SK-N-SH treated with all-trans-retinoic acid at 6 μM for 48 hours (cell line): ENCODE data around the gene STUM.
"Not testable (repeated sequence)": the region's sequence is repeated elsewhere in the genome, so short reads cannot be mapped to it uniquely, and the experiment has no call there.

Experiments used
- ATAC-seq: fragments of 200-7000 bp; cut with Tn5 transposase; 3 replicates; pipeline ENCODE4 v1.9.1; 2020; ENCODE audit warnings: mild to moderate bottlenecking, moderate library complexity
- ARNTL ChIP-seq: fragments of 450-650 bp; formaldehyde crosslinking; IDR thresholded peaks from 2 replicates; pipeline ENCODE4 v1.5.0; 2020; ENCODE audit warnings: low read depth, mild to moderate bottlenecking, moderate library complexity, borderline replicate concordance
- CREB5 ChIP-seq: fragments of 250-450 bp; sonication (Bioruptor Pico); IDR thresholded peaks from 2 replicates; pipeline ENCODE4 v1.5.1; 2020; ENCODE audit warnings: low read depth, mild to moderate bottlenecking, moderate library complexity
- CSDC2 ChIP-seq: fragments of 250-450 bp; sonication (Bioruptor Pico); IDR thresholded peaks from 2 replicates; pipeline ENCODE4 v1.5.0; 2020; ENCODE audit warnings: mild to moderate bottlenecking, moderate library complexity
- ESRRG ChIP-seq: fragments of 250-450 bp; sonication (Bioruptor Pico); IDR thresholded peaks from 2 replicates; pipeline ENCODE4 v1.6.1; 2021; ENCODE audit warnings: mild to moderate bottlenecking
- GLIS3 ChIP-seq: fragments of 250-450 bp; sonication (Bioruptor Pico); IDR thresholded peaks from 2 replicates; pipeline ENCODE4 v1.5.0; 2020; ENCODE audit warnings: mild to moderate bottlenecking, moderate library complexity
- ISL1 ChIP-seq: fragments of 250-450 bp; sonication (Bioruptor Pico); IDR thresholded peaks from 2 replicates; pipeline ENCODE4 v2.1.2; 2022; ENCODE audit warnings: mild to moderate bottlenecking, moderate library complexity
- OSR1 ChIP-seq: fragments of 250-450 bp; sonication (Bioruptor Pico); IDR thresholded peaks from 2 replicates; pipeline ENCODE4 v1.8.0; 2022; ENCODE audit warnings: moderate library complexity, mild to moderate bottlenecking, inconsistent platforms
- PATZ1 ChIP-seq: fragments of 250-450 bp; sonication (Bioruptor Pico); IDR thresholded peaks from 2 replicates; pipeline ENCODE4 v1.8.0; 2020; ENCODE audit warnings: mild to moderate bottlenecking, moderate library complexity, borderline replicate concordance
- POU6F1 ChIP-seq: fragments of 250-450 bp; sonication (Bioruptor Pico); IDR thresholded peaks from 2 replicates; pipeline ENCODE4 v1.8.0; 2021; ENCODE audit warnings: low read depth, mild to moderate bottlenecking, moderate library complexity, borderline replicate concordance
- PPARA ChIP-seq: fragments of 250-450 bp; sonication (Bioruptor Pico); IDR thresholded peaks from 2 replicates; pipeline ENCODE4 v1.5.0; 2020; ENCODE audit warnings: mild to moderate bottlenecking, borderline replicate concordance
- TCF4 ChIP-seq: fragments of 250-450 bp; sonication (Bioruptor Pico); IDR thresholded peaks from 2 replicates; pipeline ENCODE4 v1.8.0; 2021; ENCODE audit warnings: mild to moderate bottlenecking, moderate library complexity, borderline replicate concordance
- ZFP30 ChIP-seq: fragments of 450-650 bp; formaldehyde crosslinking; IDR thresholded peaks from 2 replicates; pipeline ENCODE4 v1.5.0; 2022; ENCODE audit warnings: mild to moderate bottlenecking, moderate library complexity
- ZNF565 ChIP-seq: fragments of 450-650 bp; formaldehyde crosslinking; conservative IDR thresholded peaks from 2 replicates; pipeline ENCODE4 v1.5.0; 2020; ENCODE audit warnings: low read depth, mild to moderate bottlenecking, moderate library complexity
- ZNF70 ChIP-seq: fragments of 450-650 bp; formaldehyde crosslinking; IDR thresholded peaks from 2 replicates; pipeline ENCODE4 v1.5.0; 2020; ENCODE audit warnings: mild to moderate bottlenecking, moderate library complexity
- ZNF8 ChIP-seq: fragments of 450-650 bp; formaldehyde crosslinking; IDR thresholded peaks from 2 replicates; pipeline ENCODE4 v1.5.0; 2020; ENCODE audit warnings: mild to moderate bottlenecking, moderate library complexity
- TF ChIP-seq, protein P1 (sequence below): fragments of 250-450 bp; sonication (Bioruptor Pico); IDR thresholded peaks from 2 replicates; pipeline ENCODE4 v1.5.1; 2021; ENCODE audit warnings: mild to moderate bottlenecking, moderate library complexity

The STUM gene

DNA sequence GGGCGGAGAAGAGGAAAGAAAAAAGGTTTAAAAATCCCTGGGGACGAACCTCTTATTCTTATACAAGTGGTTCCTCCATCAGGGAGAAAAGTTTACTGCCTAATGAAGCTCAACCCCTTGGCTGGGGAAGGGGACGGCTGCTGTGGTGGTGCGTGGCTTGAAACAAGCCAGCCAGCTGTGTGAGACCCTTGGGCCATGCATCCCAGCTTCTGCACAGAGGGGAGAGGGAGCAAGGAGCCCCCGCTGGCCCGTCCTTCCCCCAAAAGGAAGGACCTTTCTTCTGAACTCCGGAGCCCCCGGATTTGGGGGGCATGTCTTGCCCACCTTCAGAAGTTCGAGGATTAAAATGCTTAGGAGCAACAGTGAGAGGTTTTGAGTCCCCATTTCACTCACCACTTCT lies 67.3 kb downstream of the STUM start:
- no peak for ATAC-seq
- TF ChIP-seq GLIS3 (no peak), TCF4 (no peak), PATZ1 (CRISPR knock-in tag) (no peak), ZNF8 (CRISPR knock-in tag) (no peak), PPARA (CRISPR knock-in tag) (no peak), ZFP30 (CRISPR knock-in tag) (no peak), ESRRG (CRISPR knock-in tag) (no peak), ZNF565 (CRISPR knock-in tag) (no peak), POU6F1 (CRISPR knock-in tag) (no peak), ISL1 (CRISPR knock-in tag) (no peak)
- TF ChIP-seq, protein P1, sequence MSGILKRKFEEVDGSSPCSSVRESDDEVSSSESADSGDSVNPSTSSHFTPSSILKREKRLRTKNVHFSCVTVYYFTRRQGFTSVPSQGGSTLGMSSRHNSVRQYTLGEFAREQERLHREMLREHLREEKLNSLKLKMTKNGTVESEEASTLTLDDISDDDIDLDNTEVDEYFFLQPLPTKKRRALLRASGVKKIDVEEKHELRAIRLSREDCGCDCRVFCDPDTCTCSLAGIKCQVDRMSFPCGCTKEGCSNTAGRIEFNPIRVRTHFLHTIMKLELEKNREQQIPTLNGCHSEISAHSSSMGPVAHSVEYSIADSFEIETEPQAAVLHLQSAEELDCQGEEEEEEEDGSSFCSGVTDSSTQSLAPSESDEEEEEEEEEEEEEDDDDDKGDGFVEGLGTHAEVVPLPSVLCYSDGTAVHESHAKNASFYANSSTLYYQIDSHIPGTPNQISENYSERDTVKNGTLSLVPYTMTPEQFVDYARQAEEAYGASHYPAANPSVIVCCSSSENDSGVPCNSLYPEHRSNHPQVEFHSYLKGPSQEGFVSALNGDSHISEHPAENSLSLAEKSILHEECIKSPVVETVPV (CRISPR knock-in tag) = no peak

GRCh38 chr1:226616636-226617035 lies 68.1 kb downstream of the STUM start:
- no peak for TF ChIP-seq ZNF70
- TF ChIP-seq POU6F1 (CRISPR knock-in tag) = no peak
- TF ChIP-seq OSR1 = no peak
- ATAC-seq = no peak

DNA sequence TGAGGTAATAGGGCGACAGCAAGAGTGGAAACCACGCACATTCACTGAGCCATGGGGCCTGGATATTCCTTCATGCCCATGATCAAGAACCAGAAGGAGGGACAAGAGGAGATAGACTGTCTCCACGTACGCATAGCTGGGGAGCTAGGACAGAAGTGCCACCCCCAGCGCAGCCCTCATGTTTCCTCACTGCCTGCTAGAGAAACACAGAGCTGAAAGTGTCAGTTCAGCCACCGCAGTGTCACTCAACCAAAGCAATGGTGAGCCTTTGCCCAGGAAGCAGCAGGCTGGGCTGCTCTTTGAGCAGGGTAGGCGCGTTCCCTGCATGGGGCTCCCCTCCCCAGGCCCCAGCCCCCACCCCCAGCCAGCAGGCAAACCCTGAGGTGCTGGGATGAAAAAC lies 68.5 kb downstream of the STUM start:
- TF ChIP-seq OSR1 = no peak
- TF ChIP-seq ZNF565 (CRISPR knock-in tag) = no peak
- ATAC-seq = no peak; the same call in 2 of the 3 replicates

- not testable (repeated sequence) for ATAC-seq
Observed at GRCh38 chr1:226617719-226618118, 69.2 kb downstream of the STUM start.

GRCh38 chr1:226618380-226618779 lies 69.8 kb downstream of the STUM start:
- TF ChIP-seq OSR1 = no peak
- no peak for TF ChIP-seq CREB5 (CRISPR knock-in tag)
- no peak for TF ChIP-seq ARNTL
- no peak for TF ChIP-seq GLIS3
- no peak for TF ChIP-seq PATZ1 (CRISPR knock-in tag)
- no peak for TF ChIP-seq CSDC2 (CRISPR knock-in tag)
- TF ChIP-seq, all 23 proteins: peak for 0
- ATAC-seq = no peak
